Body of pancreas (tissue), 4 donors: ENCODE measurements around the gene KIF1B. TPM values are rescaled to one million over a fixed set of nuclear protein-coding genes. Genes with fewer than 3 reads are reported as not detected.

Experiments used
- ATAC-seq: fragments of 150-250 bp; one replicate; pipeline ENCODE4 v1.9.1; 2016
- DNase-seq, 4 donors: peaks; one replicate each; pipeline ENCODE4 v3.0.0-alpha.2; 2019
- H3K27ac ChIP-seq, 4 donors: fragments of 200-600 bp; sonication (generic); 1 replicate in 3 of 4; 2 replicates in 1 of 4; pipeline versions ENCODE4 v1.5.1 to v1.6.1; 2016 to 2019; ENCODE audit warnings: mild to moderate bottlenecking in 1 of 4, mixed read lengths in 1 of 4, moderate library complexity in 1 of 4
- H3K27me3 ChIP-seq, 2 donors: fragments of 200-600 bp; sonication (generic); one replicate each; pipeline ENCODE4 v1.6.0; 2016; ENCODE audit warnings: mild to moderate bottlenecking in 1 of 2
- H3K36me3 ChIP-seq, 2 donors: fragments of 200-600 bp; sonication (generic); replicated peaks in 1 of 2; 2 replicates each; pipeline ENCODE4 v1.5.1; 2016; ENCODE audit warnings: low read depth in 2 of 2; ENCODE audit not compliant: insufficient read depth in 1 of 2
- H3K4me1 ChIP-seq: fragments of 200-600 bp; sonication (generic); one replicate; pipeline ENCODE4 v1.6.0; 2016
- H3K4me3 ChIP-seq, 2 donors: fragments of 200-600 bp; sonication (generic); 1 replicate in 1 of 2; 2 replicates in 1 of 2; pipeline ENCODE4 v1.5.1; 2016 to 2019
- H3K9me3 ChIP-seq, 3 donors: fragments of 200-600 bp; sonication (generic); 1 replicate in 2 of 3; 2 replicates in 1 of 3; pipeline ENCODE4 v1.5.1; 2016
- CTCF ChIP-seq, 7 experiments: fragments of 450-650 bp in 4 of 7; fragments of 200-600 bp in 3 of 7; sonication (generic) in 3 of 7; IDR thresholded peaks; one replicate each; pipeline ENCODE4 v1.5.1; 2016 to 2019; ENCODE audit warnings: antibody characterized with exemption in 7 of 7
- POLR2A ChIP-seq, 3 donors: fragments of 450-650 bp; IDR thresholded peaks; one replicate each; pipeline ENCODE4 v1.6.1; 2016; ENCODE audit warnings: antibody characterized with exemption in 3 of 3, mild to moderate bottlenecking in 2 of 3
- WGBS, 2 donors: methylation state at CpG; one replicate each; pipeline ENCODE4 v1.1.5; 2017; 5-methylcytosine and 5-hydroxymethylcytosine counted together
- intact Hi-C: fragments of 100-400 bp; cut with DNase I; formaldehyde crosslinking; loops from one replicate; pipeline ENCODE4 v1.15.1; 2023
- total RNA-seq, 2 donors: library from RNA; depleted of rRNA; stranded (reverse); fragments of >200 nt; gene quantifications; one replicate each; pipeline ENCODE4 v1.1.0, GENCODE V29; 2016

Gene KIF1B
- total RNA-seq, 2 donors from 2014 or later: 39.2 to 46.8 TPM

- H3K36me3 ChIP-seq: no peaks in the 10 kb centered on the region
- peaks cover 7% of the 10 kb centered on the region for H3K4me1 ChIP-seq
- intact Hi-C loops: no loop called here
- H3K4me3 ChIP-seq: no peak overlapping the region
- no peak overlapping the region for H3K27ac ChIP-seq
- ATAC-seq (no peak), DNase-seq (no peak)
- WGBS, 2 donors: 87 to 91% methylated on average over 1 of the region's 1 CpG
- H3K27me3 ChIP-seq: no peaks in the 10 kb centered on the region
- no peak for TF ChIP-seq POLR2A (IDR thresholded peaks at IDR 0.05)
- TF ChIP-seq CTCF (IDR thresholded peaks at IDR 0.05): no peak
- H3K9me3 ChIP-seq: no peaks in the 10 kb centered on the region
Measured at GRCh38 chr1:10237157-10237539, 26.8 kb downstream of the KIF1B start.

- DNase-seq (no peak), ATAC-seq (no peak)
- WGBS, 2 donors: 90 to 94% methylated on average over 7 of the region's 7 CpGs
- no peak for TF ChIP-seq CTCF (IDR thresholded peaks at IDR 0.05)
- no peak for TF ChIP-seq POLR2A (IDR thresholded peaks at IDR 0.05)
- Histone ChIP-seq H3K9me3 (no peaks in the 10 kb centered on the region), H3K4me1 (peaks cover under 1% of the 10 kb centered on the region), H3K27ac (no peak overlapping the region), H3K27me3 (no peaks in the 10 kb centered on the region), H3K36me3 (no peaks in the 10 kb centered on the region), H3K4me3 (no peak overlapping the region)
- intact Hi-C loops: no loop called here
Measured at GRCh38 chr1:10242135-10242534, 31.8 kb downstream of the KIF1B start.

- Histone ChIP-seq H3K4me3 (no peak overlapping the region), H3K27ac (no peak overlapping the region), H3K36me3 (no peaks in the 10 kb centered on the region), H3K9me3 (no peaks in the 10 kb centered on the region), H3K27me3 (no peaks in the 10 kb centered on the region), H3K4me1 (no peaks in the 10 kb centered on the region)
- no peak for ATAC-seq
- TF ChIP-seq CTCF (IDR thresholded peaks at IDR 0.05): no peak
- no peak for TF ChIP-seq POLR2A (IDR thresholded peaks at IDR 0.05)
- WGBS, 2 donors: 83 to 96% methylated on average over 6 of the region's 6 CpGs
- intact Hi-C loops: no loop called here
- DNase-seq: no peak
Measured at GRCh38 chr1:10242811-10243210, 32.4 kb downstream of the KIF1B start.

- Histone ChIP-seq H3K27ac (no peak overlapping the region), H3K27me3 (no peaks in the 10 kb centered on the region), H3K9me3 (no peaks in the 10 kb centered on the region), H3K4me3 (no peak overlapping the region), H3K4me1 (no peaks in the 10 kb centered on the region), H3K36me3 (no peaks in the 10 kb centered on the region)
- TF ChIP-seq CTCF (IDR thresholded peaks at IDR 0.05) (no peak), POLR2A (IDR thresholded peaks at IDR 0.05) (no peak)
- ATAC-seq (no peak), DNase-seq (no peak)
- 66 to 71% methylated on average over 3 of the region's 3 CpGs for WGBS, 2 donors
- intact Hi-C loops: no loop called here
Measured at GRCh38 chr1:10245674-10246073, 35.3 kb downstream of the KIF1B start.

- WGBS, 2 donors: 94 to 97% methylated on average over 12 of the region's 12 CpGs
- intact Hi-C loops: no loop called here
- DNase-seq (no peak), ATAC-seq (no peak)
- no peaks in the 10 kb centered on the region for H3K9me3 ChIP-seq
- H3K27me3 ChIP-seq: no peaks in the 10 kb centered on the region
- peaks cover 17% of the 10 kb centered on the region for H3K4me1 ChIP-seq
- H3K4me3 ChIP-seq: no peak overlapping the region
- no peaks in the 10 kb centered on the region for H3K36me3 ChIP-seq
- no peak overlapping the region for H3K27ac ChIP-seq
- TF ChIP-seq POLR2A (IDR thresholded peaks at IDR 0.05) (no peak), CTCF (IDR thresholded peaks at IDR 0.05) (no peak)
Measured at GRCh38 chr1:10249808-10250457, 39.6 kb downstream of the KIF1B start.
